Measurements from ENCODE around the gene EFNA2.
"Not testable (repeated sequence)": the region's sequence is repeated elsewhere in the genome, so short reads cannot be mapped to it uniquely, and the experiment has no call there.

The EFNA2 gene

GRCh38 chr19:1299801-1300200 lies 14.1 kb downstream of the EFNA2 start:
- no peak for DNase-seq (ENCODE audit: low read depth)
- H3K4me3 ChIP-seq (ENCODE audit: low read depth, low read length): no peak overlapping the region
- no peak for TF ChIP-seq CTCF (IDR thresholded peaks at IDR 0.05; ENCODE audit: control insufficient read depth, extremely low read depth, insufficient read depth)

GRCh38 chr19:1300744-1301490 lies 15.2 kb downstream of the EFNA2 start:
- no peak for TF ChIP-seq CTCF (IDR thresholded peaks at IDR 0.05; ENCODE audit: control insufficient read depth, extremely low read depth, insufficient read depth)
- DNase-seq (ENCODE audit: low read depth): no peak
- no peak overlapping the region for H3K4me3 ChIP-seq (ENCODE audit: low read depth, low read length)

- no peak for DNase-seq (ENCODE audit: low read depth)
- no peak for TF ChIP-seq CTCF (IDR thresholded peaks at IDR 0.05; ENCODE audit: control insufficient read depth, extremely low read depth, insufficient read depth)
- H3K4me3 ChIP-seq (ENCODE audit: low read depth, low read length): no peak overlapping the region
Observed at GRCh38 chr19:1302533-1303239, 17.0 kb downstream of the EFNA2 start.

- no peak for TF ChIP-seq CTCF (IDR thresholded peaks at IDR 0.05; ENCODE audit: control insufficient read depth, extremely low read depth, insufficient read depth)
- no peak for DNase-seq (ENCODE audit: low read depth)
- no peak overlapping the region for H3K4me3 ChIP-seq (ENCODE audit: low read depth, low read length)
Observed at GRCh38 chr19:1304197-1304924, 18.7 kb downstream of the EFNA2 start.

GRCh38 chr19:1305354-1305753 lies 19.7 kb downstream of the EFNA2 start:
- not testable (repeated sequence) for DNase-seq (ENCODE audit: low read depth); H3K4me3 ChIP-seq (ENCODE audit: low read depth, low read length)

GRCh38 chr19:1307320-1307719 lies 21.6 kb downstream of the EFNA2 start:
- no peak for TF ChIP-seq CTCF (IDR thresholded peaks at IDR 0.05; ENCODE audit: control insufficient read depth, extremely low read depth, insufficient read depth)
- H3K4me3 ChIP-seq (ENCODE audit: low read depth, low read length): no peak overlapping the region
- DNase-seq (ENCODE audit: low read depth): no peak

GRCh38 chr19:1307755-1308303 lies 22.2 kb downstream of the EFNA2 start:
- H3K4me3 ChIP-seq (ENCODE audit: low read depth, low read length): no peak overlapping the region
- TF ChIP-seq CTCF (IDR thresholded peaks at IDR 0.05; ENCODE audit: control insufficient read depth, extremely low read depth, insufficient read depth): no peak
- DNase-seq (ENCODE audit: low read depth): no peak
